GM18868 (cell line): ENCODE data around the gene B3GALT6.

Experiments
- ATAC-seq: cut with Tn5 transposase; IDR thresholded peaks from one replicate; pipeline ENCODE4 v1.9.1; 2021; ENCODE audit warnings: mild to moderate bottlenecking, moderate library complexity; ENCODE audit not compliant: unreplicated experiment

Gene B3GALT6

GRCh38 chr1:1230656-1231399 is 1.2 kb upstream of the B3GALT6 start:
- ATAC-seq, result no peak

DNA sequence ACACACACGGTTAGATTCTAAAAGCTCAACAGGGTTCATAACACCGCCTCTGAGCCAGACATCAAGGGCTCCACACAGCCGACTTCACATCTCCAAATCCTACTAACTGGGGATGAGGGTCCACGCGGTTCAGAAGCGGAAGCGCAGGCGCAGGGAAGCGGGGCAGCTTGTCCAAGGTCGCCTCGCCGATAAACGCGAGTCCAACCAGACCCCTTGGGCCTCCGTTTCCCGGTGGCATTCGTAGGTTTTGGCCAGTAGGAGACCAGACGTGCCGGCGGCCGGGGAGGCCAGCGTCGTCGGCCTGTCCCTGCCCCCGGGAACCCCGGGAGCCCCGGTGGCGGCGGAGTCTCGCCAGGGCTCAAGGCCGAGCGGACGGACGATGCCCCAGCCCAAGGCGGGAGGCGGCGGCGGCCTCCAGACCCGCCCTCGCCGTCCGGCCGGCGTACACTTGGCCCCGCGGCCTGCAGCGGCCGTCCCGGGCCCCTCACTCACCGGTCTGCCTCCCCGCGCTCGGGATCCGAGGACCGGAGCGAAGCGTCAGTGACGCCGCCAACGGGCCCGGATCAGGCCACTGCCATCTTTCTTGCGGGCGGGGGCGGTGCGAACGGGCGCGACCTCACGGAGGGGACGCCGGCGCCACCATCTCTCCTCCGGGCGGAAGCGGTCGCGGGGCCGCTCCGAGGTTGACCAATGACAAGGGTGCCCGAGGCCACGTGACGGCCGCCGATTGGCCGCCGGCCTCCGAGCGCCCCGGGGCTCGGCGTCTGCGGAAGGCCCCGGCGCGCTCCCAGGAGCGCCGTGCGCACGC is 433 bp upstream of the B3GALT6 start, which contains the start of gene SDF4:
SDF4 (minus strand) TSS at position 602 of the 808 bp plus-strand sequence. CDS start 3,229 bp downstream, outside the sequence.
- ATAC-seq, result peak; percentile 92

GRCh38 chr1:1232796-1233566 is 944 bp downstream of the B3GALT6 start:
- ATAC-seq, result no peak

DNA sequence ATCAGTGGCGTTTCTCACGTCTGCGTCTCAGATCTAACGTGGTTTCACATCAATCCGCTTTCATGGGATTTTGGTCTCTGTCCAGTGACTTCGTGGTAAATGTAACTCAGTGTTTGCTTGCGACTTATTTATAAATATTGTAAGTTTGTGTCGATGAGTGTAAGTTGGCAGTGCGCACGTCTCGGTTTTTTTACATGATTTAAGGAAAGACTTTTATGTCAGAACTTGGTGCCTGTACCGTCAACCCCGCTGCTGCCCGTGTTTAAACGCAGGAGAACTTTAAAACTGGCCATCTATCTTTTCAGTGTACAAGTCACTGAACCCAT is 1.5 kb downstream of the B3GALT6 start:
- no peak for ATAC-seq

DNA sequence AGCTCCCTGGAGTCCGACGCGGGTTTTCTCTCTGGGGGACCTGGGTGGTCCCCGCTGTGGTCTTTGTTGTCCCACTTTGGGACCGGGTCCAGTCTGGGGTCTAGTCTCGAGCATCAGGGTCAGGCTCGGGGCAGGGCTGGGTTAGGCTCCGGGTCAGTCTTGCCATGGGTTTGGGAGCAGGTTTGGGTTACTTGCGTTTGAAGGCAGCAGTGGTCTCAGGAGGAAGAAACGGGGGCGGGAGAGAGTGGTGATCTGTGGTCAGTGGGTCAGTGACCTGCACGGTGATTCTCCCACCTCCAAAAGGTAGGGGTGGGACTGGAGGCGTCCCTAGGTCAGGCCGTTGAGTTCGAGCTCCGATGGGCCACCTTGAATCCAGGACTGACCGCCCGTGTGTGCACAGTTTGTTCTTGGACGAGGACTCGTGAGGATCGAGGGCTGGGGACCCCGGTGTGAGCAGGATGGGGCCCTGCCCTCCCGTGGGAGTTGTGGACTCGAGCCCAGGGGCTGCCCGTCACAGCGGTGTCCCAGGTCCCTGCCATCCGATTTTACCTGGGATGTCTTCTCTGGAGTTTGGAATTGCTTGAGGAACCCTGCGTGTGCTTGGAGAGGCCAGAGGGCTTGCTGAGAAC is 2.3 kb downstream of the B3GALT6 start:
- no peak for ATAC-seq

GRCh38 chr1:1235016-1235744 is 3.1 kb downstream of the B3GALT6 start:
- no peak for ATAC-seq

DNA sequence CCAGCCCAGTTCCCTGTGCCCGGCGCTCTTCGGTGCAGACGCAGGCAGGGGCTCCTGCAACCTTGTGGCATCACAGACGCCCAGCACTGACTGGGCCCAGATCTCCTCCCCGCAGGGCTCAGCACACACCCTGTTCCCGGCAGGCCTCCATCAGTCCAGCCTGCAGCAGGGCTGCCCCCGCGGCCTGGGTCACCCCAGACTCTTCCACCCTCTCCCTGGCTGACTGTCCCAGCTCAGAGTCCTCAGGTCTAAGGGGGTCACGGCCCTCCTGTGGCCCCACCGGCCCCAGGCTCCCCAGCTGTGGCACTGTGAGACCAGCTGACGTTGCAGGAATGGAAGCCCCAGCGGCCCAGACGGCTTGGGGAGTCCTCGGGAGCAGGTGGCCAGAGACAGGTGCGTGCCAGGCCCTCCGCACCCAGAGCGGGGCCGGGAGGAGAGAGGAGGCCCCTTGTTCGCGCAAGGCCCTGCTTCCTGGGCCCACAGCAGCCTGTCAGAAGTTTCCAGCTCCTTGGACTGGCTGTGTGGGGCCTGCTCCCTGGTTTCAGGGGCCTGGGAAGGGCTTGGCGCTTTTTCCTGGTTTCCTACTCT is 4.2 kb downstream of the B3GALT6 start:
- ATAC-seq, result no peak

DNA sequence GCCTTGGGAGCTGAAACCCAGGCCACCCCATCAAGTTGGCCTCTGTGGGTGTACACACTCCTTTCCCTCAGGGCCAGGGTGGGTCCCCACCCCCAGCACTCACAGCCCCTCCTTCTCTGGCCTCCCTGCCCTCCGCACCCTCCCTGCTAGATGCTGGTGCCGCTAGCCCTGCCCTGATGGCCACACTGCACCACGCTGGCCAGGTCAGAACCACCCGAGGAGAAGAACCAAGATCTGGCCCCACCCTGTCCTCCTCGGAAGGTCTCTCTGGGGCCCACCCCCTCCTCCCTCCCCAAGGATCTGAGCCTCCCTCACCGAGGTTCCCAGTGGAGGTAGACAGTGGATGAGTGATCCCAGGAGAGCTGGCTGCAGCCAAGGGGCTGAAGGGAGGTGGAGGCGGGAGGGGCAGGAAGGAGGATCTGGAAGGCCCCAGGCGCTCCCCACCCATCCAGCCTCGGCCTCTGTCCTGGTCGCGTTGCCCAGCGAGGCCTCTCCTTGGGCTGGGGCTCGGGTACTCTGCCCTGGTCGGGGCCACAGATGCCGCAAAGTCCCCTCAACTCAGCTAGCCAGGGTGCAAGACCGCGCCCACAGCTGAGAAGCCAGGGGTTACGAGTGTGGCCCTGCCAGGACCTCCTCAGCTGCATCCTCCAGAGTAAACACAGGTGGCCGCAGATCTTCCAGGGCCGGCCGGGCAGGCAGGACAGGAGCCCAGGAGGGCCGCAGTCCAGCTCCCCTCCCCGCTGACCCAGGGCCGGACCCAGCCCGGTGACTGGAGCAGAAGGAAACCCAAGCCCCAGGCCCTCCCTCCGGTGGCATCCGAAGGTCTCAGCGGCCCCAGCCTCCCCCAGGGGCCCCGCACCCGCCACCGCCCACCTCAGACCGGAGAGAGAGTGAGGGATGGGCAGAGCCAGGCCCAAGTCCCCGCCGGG is 5.2 kb downstream of the B3GALT6 start:
- no peak for ATAC-seq

GRCh38 chr1:1237874-1238701 is 6.1 kb downstream of the B3GALT6 start:
- ATAC-seq, result no peak

DNA sequence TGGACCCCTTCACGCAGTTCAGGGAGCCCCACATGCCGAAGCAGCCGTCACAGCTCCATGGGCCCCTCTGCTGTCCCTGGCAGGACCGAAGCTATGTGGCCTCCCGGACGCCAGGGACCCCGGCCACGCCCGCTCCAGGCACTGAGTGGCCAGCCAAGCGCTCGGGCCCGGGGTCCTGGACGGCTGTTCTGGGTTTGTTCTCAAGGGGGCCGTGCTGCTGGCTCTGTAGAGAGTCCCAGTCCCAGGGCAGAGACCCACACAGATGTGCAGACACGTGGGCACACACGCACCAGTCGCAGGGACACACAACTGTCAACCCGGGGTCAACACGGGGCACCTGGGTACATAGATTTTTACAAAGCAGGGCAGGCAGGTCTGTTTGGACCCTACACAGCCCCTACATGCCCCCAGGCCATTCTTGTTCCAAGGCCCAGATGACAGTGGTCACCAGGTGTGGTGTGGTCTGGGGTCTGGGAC is 6.7 kb downstream of the B3GALT6 start:
- ATAC-seq, result no peak

DNA sequence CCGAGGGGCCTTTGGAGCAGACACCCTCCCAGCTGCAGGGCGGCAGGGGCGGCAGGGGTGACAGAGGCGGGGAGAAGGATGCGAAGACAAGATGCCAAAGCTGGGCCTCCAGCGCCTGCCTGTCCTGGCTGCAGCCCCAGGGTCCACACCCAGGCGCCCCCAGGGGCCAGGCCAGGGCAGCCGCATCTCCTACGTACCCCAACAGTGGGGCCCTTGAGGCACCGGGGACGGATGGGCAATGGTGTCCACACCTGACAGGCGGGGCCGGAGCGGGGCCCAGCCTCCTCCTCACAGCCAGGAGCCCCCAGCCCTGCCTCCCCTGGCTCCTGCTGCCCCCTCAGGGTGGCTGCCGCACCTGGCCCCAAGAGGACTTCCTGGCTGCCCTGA is 7.2 kb downstream of the B3GALT6 start:
- ATAC-seq, result no peak

DNA sequence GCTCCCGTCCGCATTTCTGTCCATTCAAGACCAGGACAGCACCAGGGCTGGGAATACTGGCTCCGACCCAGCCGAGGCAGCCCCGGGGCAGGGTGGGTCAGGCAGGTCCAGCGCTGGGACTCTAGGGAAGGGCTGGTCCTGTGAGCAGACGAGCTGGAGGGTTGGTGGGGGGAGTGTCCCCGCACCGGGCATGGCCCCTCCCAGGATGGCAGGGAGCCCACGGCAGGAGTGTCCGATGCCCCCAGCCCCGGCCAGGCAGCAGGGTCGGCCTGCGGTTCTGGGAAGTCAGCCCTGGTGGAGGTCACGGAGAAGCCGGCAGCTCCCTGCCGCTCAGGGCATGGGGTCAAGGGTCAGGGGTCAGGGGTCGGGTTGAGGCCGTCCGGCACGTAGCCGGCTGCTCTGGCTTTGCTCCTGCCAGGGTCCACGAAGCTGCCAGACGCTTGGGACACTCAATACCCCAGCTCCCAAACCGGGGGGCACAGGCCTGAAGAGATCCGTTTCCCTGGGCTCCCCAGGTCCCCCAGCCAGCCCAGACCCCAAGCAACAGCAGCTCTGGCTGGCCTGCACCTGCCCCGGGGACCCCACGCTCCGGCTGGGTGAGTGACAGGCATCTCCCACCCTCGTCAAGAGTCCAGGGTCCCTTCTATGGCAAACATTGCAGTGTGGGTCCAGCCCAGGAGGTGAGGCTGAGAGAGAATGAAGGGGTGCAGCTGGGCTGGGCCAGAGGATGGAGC is 7.7 kb downstream of the B3GALT6 start:
- ATAC-seq, result no peak

DNA sequence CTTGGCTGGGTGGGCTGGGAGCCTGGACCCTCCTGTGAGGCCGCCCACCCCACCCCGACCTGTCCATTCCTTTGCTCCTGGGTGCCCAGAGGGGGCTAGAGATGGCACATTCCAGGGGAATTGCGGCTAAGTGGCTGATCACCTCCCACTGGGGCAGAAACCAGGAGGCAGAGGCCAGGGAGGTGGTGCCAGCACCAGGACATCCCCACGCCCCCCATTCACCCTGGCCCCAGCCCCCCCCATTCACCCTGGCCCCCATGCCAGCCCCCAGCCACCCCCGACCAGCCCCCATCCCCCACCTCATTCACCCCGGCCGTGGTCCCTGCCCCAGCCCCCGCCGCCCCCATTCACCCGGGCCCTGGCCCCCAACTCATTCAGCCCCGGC is 8.3 kb downstream of the B3GALT6 start:
- ATAC-seq, result no peak

DNA sequence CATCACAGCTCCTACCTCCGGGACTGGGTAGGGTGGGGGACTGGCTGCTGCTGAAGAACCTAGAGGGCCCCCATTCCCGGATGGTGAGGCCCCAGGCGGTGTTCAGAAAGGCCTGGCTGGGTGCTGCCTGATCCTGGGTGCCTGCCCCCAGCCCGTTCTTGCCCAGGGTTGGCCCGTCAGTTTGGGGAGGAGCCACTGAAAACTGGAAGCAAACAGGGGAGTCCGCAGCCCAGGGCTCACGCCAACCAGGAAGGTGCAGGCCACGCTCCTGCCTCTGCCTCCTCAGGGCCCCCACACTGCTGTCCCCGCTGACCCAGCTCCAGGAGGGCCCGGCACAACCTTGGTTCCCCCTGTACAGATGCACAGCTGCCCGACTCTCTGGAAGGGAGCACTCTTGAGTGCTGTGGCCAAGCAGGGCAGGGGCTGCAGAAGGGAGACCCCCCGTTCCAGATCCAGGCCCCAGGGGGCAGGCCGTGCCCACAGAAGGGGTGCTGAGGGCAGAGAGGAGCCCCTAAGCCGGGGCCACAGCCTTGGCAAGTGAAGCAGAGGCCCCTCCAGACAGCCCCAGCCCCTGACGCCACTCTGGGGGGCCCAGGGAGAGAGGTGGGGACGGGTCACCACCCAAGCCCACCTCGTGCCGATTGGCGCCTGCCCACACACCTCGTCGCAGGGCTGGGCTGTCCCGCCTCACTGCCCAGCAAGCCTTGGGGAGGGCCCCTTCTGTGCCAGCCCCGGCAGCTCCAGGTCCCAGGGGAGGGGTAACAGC is 9.0 kb downstream of the B3GALT6 start:
- ATAC-seq, result no peak

DNA sequence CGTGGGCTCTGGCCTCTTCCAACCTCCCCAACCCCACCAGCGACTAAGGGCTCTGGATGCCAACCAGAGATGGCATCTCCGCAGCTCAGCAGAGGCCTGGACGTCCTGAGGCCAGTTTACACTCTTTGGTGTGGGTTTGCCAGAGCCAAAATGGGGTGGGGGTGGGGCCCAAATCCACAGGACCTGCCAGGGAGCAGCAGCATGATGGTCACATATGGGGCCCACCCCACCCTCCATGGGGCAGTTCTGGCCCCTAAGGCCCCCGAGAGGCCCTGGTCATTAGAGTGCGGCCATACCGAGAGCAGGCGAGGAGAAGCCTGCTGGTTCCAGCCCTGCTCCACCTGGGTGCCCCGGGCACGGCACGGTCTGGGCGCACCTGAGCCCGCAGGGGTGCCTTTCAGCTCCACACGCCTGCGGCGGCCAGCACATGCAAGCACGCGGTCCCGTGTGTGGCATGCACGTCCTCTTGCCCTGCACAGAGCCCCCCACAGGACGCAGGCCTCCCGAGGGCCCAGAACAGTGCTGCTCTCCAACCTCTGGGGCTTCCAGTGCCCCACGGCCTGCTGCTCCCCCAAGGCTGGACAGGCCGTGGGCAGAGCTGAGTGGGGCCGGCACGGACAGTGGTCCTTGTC is 9.7 kb downstream of the B3GALT6 start:
- ATAC-seq, result no peak
